GM13976 (cell line): Measurements from ENCODE around the gene ITCH.
"Not testable (repeated sequence)": the region's sequence is repeated elsewhere in the genome, so short reads cannot be mapped to it uniquely, and the experiment has no call there.

Experiments used
- DNase-seq: peaks from one replicate; pipeline ENCODE4 v3.0.0; 2012; ENCODE audit warnings: low spot score
- in situ Hi-C: fragments of 300-500 bp; cut with MboI; formaldehyde crosslinking; loops from one replicate; pipeline ENCODE4 v1.12.0; 2022; ENCODE audit warnings: low sequenced_read_pairs, mixed read lengths, inconsistent platforms; ENCODE audit not compliant: unreplicated experiment
- TF ChIP-seq, protein P1 (sequence below): IDR thresholded peaks from 2 replicates; pipeline ENCODE4 v1.5.1; 2012; ENCODE audit warnings: borderline replicate concordance, mild to moderate bottlenecking; ENCODE audit not compliant: insufficient read depth; ENCODE audit errors: extremely low read depth, missing control alignments, control extremely low read depth

The ITCH gene

DNA sequence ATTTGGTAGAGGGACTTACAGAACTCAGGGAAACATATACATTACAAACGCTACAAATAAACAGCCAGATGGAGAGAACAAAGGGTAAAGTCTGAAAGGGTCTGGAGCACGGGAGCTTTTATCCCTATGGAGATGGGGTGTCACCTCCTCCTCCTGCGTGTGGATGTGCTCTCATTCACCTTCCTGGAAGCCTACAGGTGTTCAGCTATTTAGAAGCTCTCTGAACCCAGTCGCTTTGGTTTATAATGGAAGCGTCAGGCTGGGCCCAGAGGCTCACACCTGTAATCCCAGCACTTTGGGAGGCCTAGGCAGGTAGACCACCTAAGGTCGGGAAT is 17.7 kb upstream of the ITCH start:
- DNase-seq = no peak
- in situ Hi-C loops = no loop called here
- TF ChIP-seq, protein P1, sequence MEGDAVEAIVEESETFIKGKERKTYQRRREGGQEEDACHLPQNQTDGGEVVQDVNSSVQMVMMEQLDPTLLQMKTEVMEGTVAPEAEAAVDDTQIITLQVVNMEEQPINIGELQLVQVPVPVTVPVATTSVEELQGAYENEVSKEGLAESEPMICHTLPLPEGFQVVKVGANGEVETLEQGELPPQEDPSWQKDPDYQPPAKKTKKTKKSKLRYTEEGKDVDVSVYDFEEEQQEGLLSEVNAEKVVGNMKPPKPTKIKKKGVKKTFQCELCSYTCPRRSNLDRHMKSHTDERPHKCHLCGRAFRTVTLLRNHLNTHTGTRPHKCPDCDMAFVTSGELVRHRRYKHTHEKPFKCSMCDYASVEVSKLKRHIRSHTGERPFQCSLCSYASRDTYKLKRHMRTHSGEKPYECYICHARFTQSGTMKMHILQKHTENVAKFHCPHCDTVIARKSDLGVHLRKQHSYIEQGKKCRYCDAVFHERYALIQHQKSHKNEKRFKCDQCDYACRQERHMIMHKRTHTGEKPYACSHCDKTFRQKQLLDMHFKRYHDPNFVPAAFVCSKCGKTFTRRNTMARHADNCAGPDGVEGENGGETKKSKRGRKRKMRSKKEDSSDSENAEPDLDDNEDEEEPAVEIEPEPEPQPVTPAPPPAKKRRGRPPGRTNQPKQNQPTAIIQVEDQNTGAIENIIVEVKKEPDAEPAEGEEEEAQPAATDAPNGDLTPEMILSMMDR = no peak

DNA sequence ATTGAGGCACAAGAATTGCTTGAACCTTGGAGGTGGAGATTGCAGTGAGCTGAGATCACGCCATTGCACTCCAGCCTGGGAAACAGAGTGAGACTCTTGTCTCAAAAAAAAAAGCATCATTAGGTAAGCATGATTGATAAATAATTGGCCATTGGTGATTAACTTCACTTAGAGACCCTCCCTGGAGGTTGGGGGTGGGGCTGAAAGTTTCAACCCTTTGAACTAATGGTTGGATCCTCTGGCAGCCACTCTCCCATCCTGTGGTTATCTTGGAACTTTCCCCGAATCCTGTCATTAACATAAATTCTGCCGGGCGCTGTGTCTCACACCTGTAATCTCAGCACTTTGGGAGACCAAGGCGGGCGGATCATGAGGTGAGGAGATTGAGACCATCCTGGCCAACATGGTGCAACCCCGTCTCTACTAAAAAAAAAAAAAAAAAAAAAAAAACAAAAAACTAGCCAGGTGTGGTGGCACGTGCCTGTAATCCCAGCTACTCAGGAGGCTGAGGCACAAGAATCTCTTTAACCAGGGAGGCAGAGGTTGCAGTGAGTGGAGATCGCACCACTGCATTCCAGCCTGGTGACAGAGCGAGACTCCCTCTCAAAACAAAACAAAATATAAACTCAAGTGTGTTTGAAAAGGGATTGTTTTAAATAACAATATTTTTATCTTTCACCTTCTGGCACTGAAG is 17.1 kb upstream of the ITCH start:
- DNase-seq, in situ Hi-C loops: not testable (repeated sequence)

DNA sequence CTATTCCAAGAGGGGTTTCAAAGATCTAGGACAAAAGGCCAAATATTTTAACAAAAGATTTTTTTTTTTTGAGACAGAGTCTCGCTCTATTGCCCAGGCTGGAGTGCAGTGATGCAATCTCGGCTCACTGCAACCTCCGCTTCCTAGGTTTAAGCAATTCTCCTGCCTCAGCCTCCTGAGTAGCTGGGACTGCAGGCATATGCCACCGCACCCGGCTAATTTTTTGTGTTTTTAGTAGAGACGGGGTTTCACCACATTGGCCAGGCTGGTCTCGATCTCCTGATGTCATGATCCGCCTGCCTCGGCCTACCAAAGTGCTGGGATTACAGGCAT is 16.6 kb upstream of the ITCH start:
- in situ Hi-C loops, DNase-seq: not testable (repeated sequence)

DNA sequence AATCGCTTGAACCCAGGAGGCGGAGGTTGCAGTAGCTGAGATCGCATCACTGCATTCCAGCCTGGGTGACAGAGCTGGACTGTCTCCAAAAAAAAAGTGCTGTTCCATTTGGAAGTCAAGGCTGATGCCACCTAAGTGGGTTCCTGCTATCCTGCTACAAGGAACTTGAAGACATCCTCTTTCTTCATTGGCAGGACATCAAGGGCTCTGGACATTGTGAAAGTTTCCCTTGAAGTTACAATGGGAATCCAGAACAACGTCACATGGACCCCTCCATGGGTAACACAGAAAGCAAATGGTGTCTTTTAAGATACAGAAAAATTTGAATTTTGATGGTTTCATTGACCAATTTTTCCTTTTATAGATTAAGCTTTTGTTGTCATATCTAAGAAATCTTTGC is 15.5 kb upstream of the ITCH start:
- TF ChIP-seq, protein P1 = no peak
- in situ Hi-C loops = no loop called here
- DNase-seq = no peak

DNA sequence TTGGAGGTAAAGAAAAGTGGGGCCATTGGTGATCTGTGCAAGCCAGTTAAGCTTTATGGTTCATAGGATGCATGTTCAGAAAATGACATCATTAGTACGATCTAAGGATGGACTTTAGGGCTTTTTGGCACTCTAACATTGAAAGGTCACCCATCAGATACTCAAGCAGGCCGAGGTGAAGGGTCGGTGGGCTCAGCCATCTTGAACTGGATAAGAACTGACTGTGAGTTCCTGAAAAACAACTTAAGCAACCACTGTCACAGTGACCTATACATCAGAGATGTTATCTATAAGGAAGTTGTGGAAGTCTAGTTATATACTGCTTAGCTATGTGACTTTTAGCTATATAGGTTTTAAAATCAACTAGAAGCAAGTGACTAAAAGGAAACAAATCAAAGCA is 13.0 kb upstream of the ITCH start:
- no peak for DNase-seq
- in situ Hi-C loops = no loop called here
- TF ChIP-seq, protein P1 = no peak

DNA sequence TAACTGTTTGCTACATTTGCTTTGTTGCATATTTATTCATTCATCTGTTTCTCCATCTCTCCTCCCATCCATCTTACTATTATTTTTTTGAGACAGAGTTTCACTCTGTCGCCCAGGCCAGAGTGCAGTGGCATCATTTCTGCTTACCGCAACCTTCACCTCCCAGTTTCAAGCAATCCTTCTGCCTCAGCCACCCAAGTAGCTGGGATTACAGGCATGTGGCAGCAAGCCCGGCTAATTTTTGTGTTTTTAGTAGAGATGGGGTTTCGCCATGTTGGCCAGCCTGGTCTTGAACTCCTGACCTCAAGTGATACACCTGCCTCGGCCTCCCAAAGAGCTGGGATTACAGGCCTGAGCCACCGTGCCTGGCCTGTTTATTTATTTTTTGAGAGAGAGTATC is 9.6 kb upstream of the ITCH start:
- in situ Hi-C loops = not testable (repeated sequence)

DNA sequence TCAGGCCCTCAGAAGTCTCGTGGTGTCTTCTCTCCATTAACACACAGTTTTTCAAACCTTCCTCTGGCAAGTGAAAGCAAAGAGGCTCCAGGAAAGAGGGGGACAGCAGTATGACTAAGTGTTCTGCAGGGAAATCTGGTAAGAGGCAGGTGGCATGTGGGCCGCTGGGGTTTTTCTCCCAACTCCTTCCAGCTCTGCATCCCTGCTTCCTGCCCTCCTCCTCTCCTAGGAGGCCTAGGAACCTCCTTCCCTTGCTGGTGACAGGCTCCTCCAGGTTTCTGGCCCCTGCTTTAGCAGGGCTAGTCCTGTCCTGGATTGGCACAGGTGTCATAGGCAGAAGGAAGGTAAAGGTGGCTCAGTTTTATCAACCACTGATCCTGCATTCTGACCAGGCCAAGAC is 7.6 kb upstream of the ITCH start:
- TF ChIP-seq, protein P1 = no peak
- DNase-seq = no peak
- in situ Hi-C loops = no loop called here

More for the DNA sequence above, 9.6 kb upstream of the ITCH start:
- not testable (repeated sequence) for DNase-seq

DNA sequence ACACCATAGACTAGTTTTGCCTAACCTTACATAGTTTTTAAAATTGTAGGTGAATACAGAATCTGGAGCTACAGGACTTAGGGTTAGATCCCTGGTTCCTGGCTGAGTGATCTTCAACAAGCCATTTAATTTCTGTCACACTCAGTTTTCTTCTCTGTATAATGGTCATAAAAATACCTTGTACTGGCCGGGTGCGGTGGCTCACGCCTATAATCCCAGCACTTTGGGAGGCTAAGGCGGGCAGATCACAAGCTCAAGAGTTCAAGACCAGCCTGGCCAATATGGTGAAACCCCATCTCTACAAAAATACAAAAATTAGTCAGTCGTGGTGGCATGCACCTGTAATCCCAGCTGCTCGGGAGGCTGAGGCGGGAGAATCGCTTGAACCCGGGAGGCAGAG is 3.3 kb upstream of the ITCH start:
- in situ Hi-C loops = not testable (repeated sequence)

DNA sequence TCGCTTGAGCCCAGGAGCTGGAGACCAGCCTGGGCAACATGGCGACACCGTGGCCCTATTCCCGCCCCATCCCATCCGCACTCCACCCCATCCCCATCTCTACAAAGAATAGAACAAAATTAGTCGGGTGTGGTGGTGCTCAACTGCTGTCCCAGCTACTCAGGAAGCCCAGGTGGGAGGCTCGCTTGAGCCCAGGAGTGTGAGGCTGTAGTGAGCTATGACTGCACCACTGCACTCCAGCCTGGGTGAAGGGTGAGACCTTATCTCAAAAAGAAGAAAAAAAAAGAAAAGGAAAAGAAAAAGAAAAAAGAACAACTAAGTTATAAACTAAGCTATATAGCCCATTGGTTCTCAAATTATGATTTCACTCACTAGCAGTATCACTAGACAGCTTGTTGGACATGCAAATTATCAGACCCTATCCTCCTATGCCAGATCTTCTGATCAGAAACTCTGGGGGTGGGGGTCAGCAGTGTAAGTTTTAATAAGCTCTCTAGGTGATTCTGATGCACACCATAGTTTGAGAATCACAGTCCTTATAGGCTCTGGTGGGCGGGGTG is 491 bp upstream of the ITCH start:
- TF ChIP-seq, protein P1 = no peak
- in situ Hi-C loops = no loop called here

More for the DNA sequence above, 3.3 kb upstream of the ITCH start:
- DNase-seq = not testable (repeated sequence)

More for the DNA sequence above, 491 bp upstream of the ITCH start:
- no peak for DNase-seq
